Mesenchymal stem cell (in vitro differentiated cells and primary cell): ENCODE data around the gene CRY2.
"Not testable (repeated sequence)": the region's sequence is repeated elsewhere in the genome, so short reads cannot be mapped to it uniquely, and the experiment has no call there.

ENCODE experiments used
- DNase-seq: peaks from one replicate; pipeline ENCODE4 v3.0.0-alpha.2; 2013
- H2AFZ ChIP-seq: one replicate; pipeline ENCODE4 v1.6.1; 2013; ENCODE audit warnings: low read depth, mild to moderate bottlenecking, control low read depth, inconsistent platforms, low read length, moderate library complexity
- H2AK5ac ChIP-seq: 2 replicates; pipeline ENCODE4 v1.6.1; 2013; ENCODE audit warnings: low read length, moderate library complexity, mild to moderate bottlenecking, inconsistent platforms; ENCODE audit not compliant: severe bottlenecking
- H2BK120ac ChIP-seq: one replicate; pipeline ENCODE4 v1.6.1; 2013; ENCODE audit warnings: low read depth, mild to moderate bottlenecking, inconsistent platforms, low read length, moderate library complexity
- H2BK12ac ChIP-seq, 2 experiments: one replicate each; pipeline ENCODE4 v1.6.1; 2013; ENCODE audit warnings: inconsistent platforms in 2 of 2, low read length in 2 of 2, mild to moderate bottlenecking in 2 of 2, moderate library complexity in 2 of 2, control low read depth in 1 of 2
- H2BK15ac ChIP-seq: one replicate; pipeline ENCODE4 v1.6.1; 2013; ENCODE audit warnings: mild to moderate bottlenecking, low read depth, inconsistent platforms; ENCODE audit not compliant: poor library complexity, severe bottlenecking
- H2BK5ac ChIP-seq: 2 replicates; pipeline ENCODE4 v1.6.1; 2013; ENCODE audit warnings: low read depth, mild to moderate bottlenecking, low read length, control low read depth, inconsistent platforms; ENCODE audit not compliant: poor library complexity, severe bottlenecking
- H3K14ac ChIP-seq, 2 experiments: one replicate each; pipeline ENCODE4 v1.6.1; 2013; ENCODE audit warnings: inconsistent platforms in 2 of 2, low read length in 2 of 2, control low read depth in 1 of 2, mild to moderate bottlenecking in 1 of 2, moderate library complexity in 1 of 2
- H3K18ac ChIP-seq, 2 experiments: one replicate each; pipeline ENCODE4 v1.6.1; 2013; ENCODE audit warnings: inconsistent platforms in 2 of 2, low read length in 2 of 2, control low read depth in 1 of 2, low read depth in 1 of 2, mild to moderate bottlenecking in 1 of 2
- H3K23ac ChIP-seq, 2 experiments: one replicate each; pipeline ENCODE4 v1.6.1; 2013; ENCODE audit warnings: inconsistent platforms in 2 of 2, low read length in 2 of 2, mild to moderate bottlenecking in 2 of 2, moderate library complexity in 2 of 2, control low read depth in 1 of 2
- H3K27ac ChIP-seq: 2 replicates; pipeline ENCODE4 v1.5.1; 2013; ENCODE audit warnings: mild to moderate bottlenecking, moderate library complexity, low read length, control low read depth, inconsistent platforms; ENCODE audit not compliant: poor library complexity, severe bottlenecking
- H3K27me3 ChIP-seq, 2 experiments: 2 replicates each; pipeline versions ENCODE4 v1.6.1 to v1.7.0; 2013; ENCODE audit warnings: low read length in 2 of 2, mild to moderate bottlenecking in 2 of 2, moderate library complexity in 2 of 2, control low read depth in 1 of 2, inconsistent platforms in 1 of 2; ENCODE audit not compliant: control insufficient read depth in 1 of 2, insufficient read depth in 1 of 2
- H3K36me3 ChIP-seq, 2 experiments: 2 replicates each; pipeline versions ENCODE4 v1.6.1 to v1.7.0; 2013; ENCODE audit warnings: low read length in 2 of 2, control low read depth in 1 of 2, inconsistent platforms in 1 of 2, low read depth in 1 of 2, mild to moderate bottlenecking in 1 of 2; ENCODE audit not compliant: insufficient read depth in 2 of 2, control insufficient read depth in 1 of 2
- H3K4ac ChIP-seq, 2 experiments: one replicate each; pipeline ENCODE4 v1.6.1; 2013; ENCODE audit warnings: inconsistent platforms in 2 of 2, low read length in 2 of 2, mild to moderate bottlenecking in 2 of 2, moderate library complexity in 2 of 2, control low read depth in 1 of 2, low read depth in 1 of 2
- H3K4me1 ChIP-seq: 2 replicates; pipeline ENCODE4 v1.6.1; 2013; ENCODE audit warnings: low read depth, low read length, control low read depth; ENCODE audit not compliant: control insufficient read depth, insufficient read depth
- H3K4me2 ChIP-seq: 2 replicates; pipeline ENCODE4 v1.6.1; 2013; ENCODE audit warnings: low read length, mild to moderate bottlenecking, inconsistent platforms; ENCODE audit not compliant: poor library complexity, severe bottlenecking
- H3K4me3 ChIP-seq, 2 experiments: 2 replicates each; pipeline versions ENCODE4 v1.5.1 to v1.7.0; 2013; ENCODE audit warnings: low read length in 2 of 2, mild to moderate bottlenecking in 2 of 2, control low read depth in 1 of 2, low read depth in 1 of 2; ENCODE audit not compliant: insufficient read depth in 1 of 2
- H3K79me1 ChIP-seq: replicated peaks from 2 replicates; pipeline ENCODE4 v1.6.1; 2013; ENCODE audit warnings: mild to moderate bottlenecking, control low read depth, low read length, inconsistent platforms; ENCODE audit not compliant: poor library complexity, severe bottlenecking
- H3K9ac ChIP-seq: 2 replicates; pipeline ENCODE4 v1.7.0; 2013; ENCODE audit warnings: mild to moderate bottlenecking, low read length, moderate library complexity
- H3K9me3 ChIP-seq: 2 replicates; pipeline ENCODE4 v1.7.0; 2013; ENCODE audit warnings: mild to moderate bottlenecking, low read length; ENCODE audit not compliant: control insufficient read depth
- H4K8ac ChIP-seq: one replicate; pipeline ENCODE4 v1.6.1; 2013; ENCODE audit warnings: inconsistent platforms, mild to moderate bottlenecking, low read length, moderate library complexity
- H4K91ac ChIP-seq: one replicate; pipeline ENCODE4 v1.6.1; 2013; ENCODE audit warnings: mild to moderate bottlenecking, low read length, inconsistent platforms
- WGBS: methylation state at CpG from one replicate; pipeline ENCODE4 v1.1.7; 2013; ENCODE audit warnings: mixed read lengths; 5-methylcytosine and 5-hydroxymethylcytosine counted together

The CRY2 gene

GRCh38 chr11:45905576-45905975 is 58.3 kb downstream of the CRY2 start:
- H3K4me3 ChIP-seq, H4K8ac ChIP-seq, H2BK5ac ChIP-seq, H2BK120ac ChIP-seq, H3K4me2 ChIP-seq, H3K23ac ChIP-seq, H2AK5ac ChIP-seq, H2BK15ac ChIP-seq, H3K18ac ChIP-seq, H3K27ac ChIP-seq, H3K9ac ChIP-seq, H3K79me1 ChIP-seq, H3K14ac ChIP-seq, H3K9me3 ChIP-seq, H2AFZ ChIP-seq, H2BK12ac ChIP-seq, H4K91ac ChIP-seq, H3K4ac ChIP-seq, DNase-seq: not testable (repeated sequence)
- H3K27me3 ChIP-seq, result peaks cover 0 to 12% of the 10 kb centered on the region in 2 experiments
- peaks cover 34 to 49% of the 10 kb centered on the region in 2 experiments for H3K36me3 ChIP-seq
- H3K4me1 ChIP-seq, result peaks cover 14% of the 10 kb centered on the region
- WGBS, result 94% methylated on average over 5 of the region's 6 CpGs

DNA sequence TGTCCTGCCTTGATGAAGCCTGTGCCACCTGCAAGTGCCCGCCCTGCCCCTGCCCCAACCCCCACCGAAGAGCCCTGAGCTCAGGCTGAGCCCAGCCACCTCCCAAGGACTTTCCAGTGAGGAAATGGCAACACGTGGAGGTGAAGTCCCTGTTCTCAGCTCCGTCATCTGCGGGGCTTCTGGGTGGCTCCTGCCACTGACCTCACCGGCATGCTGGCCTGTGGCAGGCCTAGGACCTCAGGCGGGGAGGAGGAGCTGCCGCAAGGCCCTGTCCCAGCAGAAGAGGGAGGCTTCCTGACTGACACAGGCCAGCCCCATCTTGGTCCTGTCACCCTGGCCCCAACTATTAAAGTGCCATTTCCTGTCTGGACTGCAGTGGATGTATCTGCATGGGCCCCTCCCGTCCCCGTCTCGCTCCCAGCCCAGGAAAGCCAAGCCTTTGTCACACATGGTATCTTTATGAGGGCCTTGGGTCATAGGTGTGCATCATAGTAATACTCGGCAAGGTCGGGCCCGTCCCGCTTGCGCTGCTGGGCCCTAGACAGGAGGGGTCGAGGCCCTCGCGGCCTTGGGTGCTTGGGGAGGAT is 58.9 kb downstream of the CRY2 start:
- no peak overlapping the region for H3K27ac ChIP-seq
- DNase-seq, result peak; percentile 20
- no peak overlapping the region for H2BK15ac ChIP-seq
- H3K27me3 ChIP-seq, result peaks cover 0 to 6% of the 10 kb centered on the region in 2 experiments
- H2AK5ac ChIP-seq, result no peak overlapping the region
- H2AFZ ChIP-seq, result no peak overlapping the region
- H4K8ac ChIP-seq, result no peak overlapping the region
- peaks cover 8% of the 10 kb centered on the region for H3K4me1 ChIP-seq
- no peak overlapping the region for H3K4ac ChIP-seq
- H3K36me3 ChIP-seq, result peaks cover 40 to 55% of the 10 kb centered on the region in 2 experiments
- H3K23ac ChIP-seq, result no peak overlapping the region
- no peak overlapping the region for H3K18ac ChIP-seq
- no peak overlapping the region for H2BK5ac ChIP-seq
- no peak overlapping the region for H2BK120ac ChIP-seq
- H4K91ac ChIP-seq, result no peak overlapping the region
- H3K14ac ChIP-seq, result no peak overlapping the region
- H2BK12ac ChIP-seq, result no peak overlapping the region
- H3K79me1 ChIP-seq, result peaks cover 1% of the 10 kb centered on the region
- no peak overlapping the region for H3K4me2 ChIP-seq
- H3K9me3 ChIP-seq, result no peaks in the 10 kb centered on the region
- 72% methylated on average over 19 of the region's 19 CpGs for WGBS
- H3K9ac ChIP-seq, result no peak overlapping the region
- no peak overlapping the region for H3K4me3 ChIP-seq

GRCh38 chr11:45906965-45907611 is 59.8 kb downstream of the CRY2 start, which contains the start of gene FREY1:
FREY1 (minus strand) TSS chr11:45907271; CDS start chr11:45907245, 26 bp downstream.
- H3K4ac ChIP-seq, result no peak within 1 kb of the TSS
- H3K4me2 ChIP-seq, result no peak within 1 kb of the TSS
- peaks cover 7% of the 10 kb centered on the region for H3K4me1 ChIP-seq
- peaks cover 48 to 62% of the 10 kb centered on the region in 2 experiments for H3K36me3 ChIP-seq
- H3K4me3 ChIP-seq, result no peak within 1 kb of the TSS
- no peak within 1 kb of the TSS for H2AK5ac ChIP-seq
- no peak within 1 kb of the TSS for H3K14ac ChIP-seq
- H3K23ac ChIP-seq, result no peak within 1 kb of the TSS
- H3K79me1 ChIP-seq, result no peaks in the 10 kb centered on the region
- 88% methylated on average over 18 of the region's 18 CpGs for WGBS
- no peaks in the 10 kb centered on the region for H3K9me3 ChIP-seq
- no peak within 1 kb of the TSS for H2BK15ac ChIP-seq
- no peak within 1 kb of the TSS for H3K18ac ChIP-seq
- H4K91ac ChIP-seq, result no peak within 1 kb of the TSS
- H2BK5ac ChIP-seq, result no peak within 1 kb of the TSS
- peak; percentile 21 for DNase-seq
- H2BK120ac ChIP-seq, result no peak within 1 kb of the TSS
- H2AFZ ChIP-seq, result no peak within 1 kb of the TSS
- no peak within 1 kb of the TSS for H3K9ac ChIP-seq
- no peak within 1 kb of the TSS for H3K27ac ChIP-seq
- no peaks in the 10 kb centered on the region for H3K27me3 ChIP-seq
- H2BK12ac ChIP-seq, result no peak within 1 kb of the TSS
- no peak within 1 kb of the TSS for H4K8ac ChIP-seq

- no peak overlapping the region for H2AK5ac ChIP-seq
Observed at GRCh38 chr11:45907911-45908370, 60.7 kb downstream of the CRY2 start.

More at GRCh38 chr11:45907911-45908370, 60.7 kb downstream of the CRY2 start:
- Histone ChIP-seq H2BK5ac (no peak overlapping the region), H3K4ac (no peak overlapping the region), H3K4me1 (peaks cover 4% of the 10 kb centered on the region), H2BK120ac (no peak overlapping the region), H3K4me2 (no peak overlapping the region), H3K27ac (no peak overlapping the region), H4K8ac (no peak overlapping the region), H2BK12ac (no peak overlapping the region), H3K23ac (no peak overlapping the region), H3K4me3 (no peak overlapping the region), H3K14ac (no peak overlapping the region), H3K18ac (no peak overlapping the region), H3K27me3 (no peaks in the 10 kb centered on the region), H3K79me1 (no peaks in the 10 kb centered on the region), H2BK15ac (no peak overlapping the region), H3K9me3 (no peaks in the 10 kb centered on the region), H4K91ac (no peak overlapping the region), H3K9ac (no peak overlapping the region), H3K36me3 (peaks cover 49 to 60% of the 10 kb centered on the region in 2 experiments), H2AFZ (no peak overlapping the region)
- DNase-seq, result no peak
- 91% methylated on average over 8 of the region's 8 CpGs for WGBS
